CD1c-positive myeloid dendritic cell (primary cell): ENCODE data around the gene MTCP1.

Experiments used
- DNase-seq: peaks from one replicate; pipeline ENCODE4 v3.0.0-alpha.2; 2016; ENCODE audit errors: extremely low spot score

The MTCP1 gene

GRCh38 chrX:155070975-155071693, at the start of gene MTCP1, which contains the start of the genes BRCC3 and CMC4:
TSS of gene MTCP1 (minus strand) at chrX:155071136. CDS start at chrX:155066010, 5,126 bp downstream.
TSS of gene BRCC3 (plus strand) at chrX:155071508. CDS start at chrX:155071528, 20 bp downstream.
TSS of gene CMC4 (minus strand) at chrX:155071136. CDS start at chrX:155064023, 7,113 bp downstream.
- peak; percentile 83 for DNase-seq

GRCh38 chrX:155115174-155115819, 44.4 kb upstream of the MTCP1 start:
- peak; percentile 56 for DNase-seq

GRCh38 chrX:155113097-155113496, 42.2 kb upstream of the MTCP1 start:
- DNase-seq: no peak

DNA sequence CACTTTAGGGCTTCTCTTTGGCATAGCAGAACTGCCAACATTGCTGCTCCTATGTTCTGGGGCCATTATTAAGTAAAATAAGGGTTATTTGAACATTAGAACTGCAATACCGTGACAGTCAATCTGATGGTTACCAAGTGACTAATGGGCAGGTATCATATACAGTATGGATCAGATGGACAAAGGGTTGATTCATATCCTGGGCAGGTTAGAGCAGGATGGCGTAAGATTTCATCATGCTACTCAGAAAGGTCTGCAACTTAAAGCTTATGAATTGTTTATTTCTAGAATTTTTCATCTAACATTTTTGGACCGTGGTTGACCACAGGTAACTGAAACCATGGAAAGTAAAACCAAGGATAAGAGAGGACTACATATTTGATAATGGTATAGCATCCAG, 41.2 kb upstream of the MTCP1 start:
- DNase-seq: no peak

- DNase-seq: no peak
Observed at GRCh38 chrX:155108427-155108826, 37.5 kb upstream of the MTCP1 start.

DNA sequence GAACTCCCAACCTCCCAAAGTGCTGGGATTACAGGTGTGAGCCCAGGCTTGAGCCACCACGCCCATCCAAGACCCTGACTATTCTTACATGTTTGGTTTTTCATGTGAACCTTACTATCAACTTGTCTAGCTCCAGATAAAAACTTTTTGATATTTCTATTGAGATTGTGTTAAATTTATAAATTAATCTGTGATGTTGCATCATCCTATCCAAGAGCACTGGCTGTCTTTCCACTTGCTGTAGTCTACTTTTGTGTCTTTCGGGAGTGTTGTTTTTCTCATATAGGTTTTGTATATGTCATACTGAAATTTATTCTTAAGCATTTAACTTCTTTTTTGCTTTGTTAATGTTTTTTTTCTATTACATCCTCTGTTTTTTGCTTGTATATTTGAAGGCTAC, 35.0 kb upstream of the MTCP1 start:
- DNase-seq: no peak

DNA sequence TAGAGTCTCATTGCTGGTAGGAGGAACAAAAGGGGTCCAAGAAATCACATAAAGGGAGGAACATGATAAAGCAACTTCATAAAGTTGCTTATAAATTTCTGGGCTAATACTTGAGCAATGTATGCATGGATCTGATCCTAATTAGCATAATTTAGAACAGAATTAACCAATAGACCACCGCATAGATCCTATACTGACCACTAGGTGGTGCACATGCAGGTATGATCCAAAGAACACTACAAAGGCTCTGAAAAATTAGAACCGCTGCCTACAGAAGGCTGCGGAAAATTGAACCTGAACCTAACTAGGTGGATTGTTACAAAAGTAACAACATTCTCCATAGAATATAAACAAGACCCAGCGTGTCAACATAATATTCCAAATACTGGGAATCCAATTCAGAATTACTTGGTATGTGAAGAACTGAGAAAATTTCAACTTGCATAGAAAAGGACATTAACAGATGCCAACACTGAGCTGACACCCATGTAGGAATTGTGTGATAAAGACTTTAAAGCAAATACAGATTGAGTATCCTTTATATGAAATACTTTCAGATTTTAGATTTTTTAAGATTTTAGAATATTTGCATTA, 23.6 kb upstream of the MTCP1 start:
- DNase-seq: peak; percentile 42

DNA sequence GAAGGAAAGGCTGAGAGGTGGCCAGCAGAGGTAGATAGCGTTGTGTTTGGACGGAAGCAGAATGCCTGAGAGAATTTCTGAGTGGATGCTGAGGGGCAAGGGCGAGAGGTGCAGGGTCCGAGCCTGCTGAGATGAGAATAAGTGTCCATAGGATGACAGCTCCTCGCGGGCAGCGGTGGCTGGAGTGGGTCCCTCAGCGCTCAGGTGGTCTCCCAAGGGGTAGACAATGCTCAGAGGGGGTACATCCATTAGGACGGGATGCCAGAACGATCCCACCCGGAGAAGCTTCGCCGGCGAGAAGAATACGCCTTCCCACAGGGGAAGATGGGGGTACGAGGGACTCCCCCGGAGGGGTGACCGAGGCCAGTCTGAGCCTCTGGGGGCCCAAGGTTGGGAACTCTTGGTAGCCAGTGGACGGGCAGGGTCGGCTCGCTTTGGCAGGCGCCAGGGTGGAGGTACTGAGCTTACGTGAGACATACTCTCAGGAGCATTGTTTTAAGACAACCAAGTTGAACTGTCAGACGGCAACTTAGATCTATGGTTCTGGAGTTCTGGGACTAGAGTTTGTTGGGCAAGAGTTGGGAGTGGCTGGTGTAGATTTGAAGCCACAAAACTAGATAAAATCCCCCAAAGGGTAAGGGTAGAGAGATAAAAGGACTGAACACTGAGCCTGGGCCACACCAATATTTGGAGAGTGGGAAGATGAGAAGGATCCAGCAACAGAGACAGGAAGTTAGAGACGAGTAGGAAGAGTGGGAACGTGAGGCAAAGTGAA, 16.2 kb upstream of the MTCP1 start:
- no peak for DNase-seq

GRCh38 chrX:155086202-155086840, 15.4 kb upstream of the MTCP1 start:
- peak; percentile 32 for DNase-seq

DNA sequence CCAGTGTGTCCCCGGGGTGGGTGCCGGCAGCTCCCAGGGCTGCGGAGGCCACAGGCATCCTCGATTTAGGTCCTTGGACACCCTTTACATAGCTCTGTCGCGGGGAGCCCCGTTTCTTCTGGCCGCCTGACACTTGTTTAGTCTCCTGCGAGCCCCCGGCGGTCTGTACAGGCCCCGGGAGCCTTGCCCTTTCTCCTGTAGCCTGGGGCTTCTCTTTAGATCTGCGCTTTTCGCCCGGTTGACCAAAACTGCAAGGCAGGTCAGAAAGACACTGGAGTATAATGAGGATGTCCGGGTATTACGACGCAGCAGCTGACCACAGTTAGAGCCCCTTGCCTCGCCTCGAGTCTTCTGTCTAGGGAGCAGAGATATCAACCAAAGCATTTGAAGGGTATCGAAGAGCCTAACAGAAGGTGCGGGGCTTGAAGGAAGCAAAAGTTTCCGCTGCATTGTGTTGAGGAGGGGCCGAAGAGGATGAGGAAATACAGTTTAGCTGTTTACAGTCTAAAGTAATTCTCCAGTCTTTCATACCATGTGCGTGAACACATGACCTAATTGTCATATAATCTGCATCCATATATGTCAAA, 851 bp upstream of the MTCP1 start:
- DNase-seq: peak; percentile 23

DNA sequence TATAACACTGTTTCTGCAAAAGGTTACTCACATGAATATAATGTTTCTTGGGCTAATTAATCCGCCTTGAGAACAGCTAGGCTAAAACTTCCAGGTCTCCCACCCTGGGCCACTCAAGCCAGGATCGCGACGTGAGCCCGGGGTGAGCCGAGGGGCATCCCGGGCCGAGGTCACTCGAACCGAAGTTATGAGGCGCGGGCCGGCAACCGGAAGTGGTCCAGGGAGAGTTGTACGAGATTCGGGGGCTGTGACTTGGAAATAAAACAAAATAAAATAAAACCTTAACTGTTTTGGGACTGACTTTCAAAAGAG, 317 bp downstream of the MTCP1 start:
- no peak for DNase-seq

DNA sequence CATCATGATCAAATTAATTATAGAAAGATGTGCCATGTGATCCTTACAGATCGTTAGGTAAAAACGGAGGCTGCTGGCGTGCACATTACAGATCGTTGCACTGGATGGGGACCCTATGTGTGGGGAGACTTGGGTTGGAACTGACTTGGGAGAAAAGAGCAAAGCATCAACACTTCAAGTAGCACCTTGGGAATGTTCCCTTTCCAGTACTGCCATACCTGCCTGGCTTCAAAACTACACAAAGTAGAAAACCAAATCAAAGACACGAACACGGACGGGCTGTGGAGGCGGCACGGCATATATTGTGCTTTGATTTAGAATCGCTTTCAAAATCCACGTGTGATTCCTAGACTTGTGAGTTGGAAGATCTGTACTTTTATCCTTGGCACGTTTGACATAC, 898 bp downstream of the MTCP1 start:
- DNase-seq: no peak

DNA sequence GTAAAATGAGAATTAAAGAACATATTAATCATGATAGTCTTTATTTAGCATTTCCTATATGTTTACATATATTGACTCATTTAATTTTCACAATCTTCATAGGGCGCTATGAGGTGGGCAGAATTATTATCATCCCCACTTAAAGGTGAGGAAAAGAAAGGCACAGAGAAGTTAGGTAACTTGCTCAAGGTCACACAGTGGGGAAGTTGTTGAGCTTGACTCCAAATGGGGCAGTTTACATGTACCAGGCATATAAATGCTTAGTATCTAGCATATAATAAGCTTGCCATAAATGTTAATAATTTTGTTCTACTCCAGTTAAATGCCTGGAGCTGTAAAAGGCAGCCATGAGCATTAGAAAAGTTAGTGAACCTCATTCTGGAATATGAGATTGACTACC, 1.5 kb downstream of the MTCP1 start:
- DNase-seq: no peak

GRCh38 chrX:155068165-155068564, 2.8 kb downstream of the MTCP1 start:
- DNase-seq: peak; percentile 2

- no peak for DNase-seq
Observed at GRCh38 chrX:155065035-155065734, 5.8 kb downstream of the MTCP1 start.

- DNase-seq: no peak
Observed at GRCh38 chrX:155061760-155062159, 9.2 kb downstream of the MTCP1 start.

DNA sequence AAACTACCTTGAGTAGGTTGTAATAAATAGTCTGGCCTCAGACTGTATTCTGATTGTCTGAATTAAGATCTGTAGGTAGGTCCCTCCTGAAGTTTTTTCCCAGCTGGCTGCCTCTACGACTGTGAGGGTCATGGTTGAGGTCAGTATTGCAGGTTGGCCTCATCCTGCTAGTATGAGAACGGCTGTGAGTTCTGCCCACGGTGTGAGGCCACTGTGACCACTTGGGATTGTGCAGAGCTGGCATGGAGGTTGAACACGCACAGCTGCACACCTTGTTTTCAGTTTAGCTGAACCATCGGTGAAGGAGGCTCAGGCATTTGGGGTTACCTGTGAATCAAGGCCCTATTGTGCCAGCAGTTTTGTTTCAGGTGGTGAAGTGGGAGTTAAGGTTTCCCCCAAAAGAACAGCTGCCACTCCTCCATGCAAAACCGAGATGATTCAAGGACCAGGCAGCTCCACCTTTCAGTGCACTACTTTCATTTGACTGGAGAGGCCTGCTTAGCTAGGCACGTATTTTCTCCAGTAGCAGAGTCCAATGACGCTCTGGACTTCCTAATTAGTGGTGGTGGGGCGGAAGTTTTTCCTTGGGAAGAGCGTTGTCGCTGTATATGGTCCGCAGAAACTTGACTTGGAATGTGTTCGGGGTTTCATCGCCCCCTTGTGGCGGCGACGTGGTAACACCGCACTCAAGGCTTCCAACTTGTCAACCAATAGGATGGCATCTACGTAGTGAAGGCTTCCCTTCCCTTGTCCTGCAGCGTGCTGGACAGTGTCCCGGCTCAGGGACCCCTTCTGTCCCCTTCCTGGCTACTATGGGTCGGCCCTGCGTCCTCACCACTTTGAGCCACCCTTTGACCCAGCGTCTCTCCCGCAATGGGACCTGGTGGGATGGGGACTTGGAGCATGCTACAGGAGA, 13.8 kb downstream of the MTCP1 start:
- DNase-seq: peak; percentile 61

DNA sequence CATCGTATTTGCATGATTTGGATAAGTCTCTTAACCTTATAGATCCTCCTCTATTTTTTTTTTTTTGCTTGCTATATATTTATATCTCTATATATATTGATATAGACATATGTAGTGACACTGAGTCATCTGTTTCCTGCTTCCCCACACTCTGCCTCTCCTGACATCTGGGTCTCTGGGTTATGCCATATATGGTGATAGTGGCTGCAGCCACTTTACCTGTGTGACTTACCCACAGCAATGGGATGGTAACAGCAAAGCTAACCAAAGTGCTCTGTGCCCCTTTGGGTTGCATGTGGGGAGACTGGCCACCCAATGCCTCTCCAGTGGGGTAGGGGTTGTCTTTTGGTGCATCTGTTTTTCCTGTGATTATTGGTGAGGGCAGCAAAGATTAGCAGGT, 14.5 kb downstream of the MTCP1 start:
- DNase-seq: no peak

GRCh38 chrX:155055494-155055893, 15.4 kb downstream of the MTCP1 start:
- no peak for DNase-seq

DNA sequence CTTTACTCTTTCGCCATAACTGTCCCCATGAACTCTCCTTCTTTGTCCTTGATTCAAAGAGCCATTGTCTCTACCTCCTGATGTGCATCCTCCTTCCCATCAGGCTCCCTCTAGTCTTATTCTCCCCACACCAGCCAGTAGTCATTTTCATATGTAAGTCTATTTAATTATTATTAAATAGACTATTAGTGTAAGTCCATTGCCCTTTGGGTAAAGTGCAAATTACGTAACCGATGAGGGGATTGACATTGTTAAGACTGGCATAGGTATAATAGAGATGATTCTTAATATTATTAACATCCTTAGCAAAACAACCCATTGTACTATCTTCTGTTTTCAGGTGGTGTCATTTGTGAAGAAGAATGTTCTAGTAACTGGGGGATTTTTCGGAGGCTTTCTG, 16.7 kb downstream of the MTCP1 start:
- DNase-seq: no peak
